DMS114 treated with DMSO at 0.1 percent for 48 hours (cell line): ENCODE results near the gene DCAF11.
A peak's percentile ranks its signal among the peaks of the same experiment; 100 is the strongest.

ENCODE experiments used
- DNase-seq: peaks from one replicate; lab custom pipeline; 2025; ENCODE audit not compliant: unreplicated experiment; lab: John Stamatoyannopoulos, UW

Gene DCAF11

GRCh38 chr14:24156840-24157239 lies 42.3 kb downstream of the DCAF11 start:
- no peak for DNase-seq

DNA sequence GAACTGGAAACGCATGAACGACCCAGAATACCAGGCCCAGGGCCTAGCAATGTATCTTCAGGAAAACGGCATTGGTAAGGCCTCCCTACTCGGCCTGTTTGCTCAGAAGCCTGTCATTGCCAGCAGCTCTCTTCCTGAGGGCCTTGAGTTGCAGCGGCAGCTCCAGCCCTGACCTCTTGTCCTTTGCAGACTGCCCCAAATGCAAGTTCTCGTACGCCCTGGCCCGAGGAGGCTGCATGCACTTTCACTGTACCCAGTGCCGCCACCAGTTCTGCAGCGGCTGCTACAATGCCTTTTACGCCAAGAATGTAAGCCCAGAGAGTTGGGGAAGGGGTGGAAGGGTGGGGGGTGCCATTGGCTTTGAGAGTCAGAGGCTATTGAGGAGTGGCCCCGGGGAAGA lies 42.8 kb downstream of the DCAF11 start:
- no peak for DNase-seq

DNA sequence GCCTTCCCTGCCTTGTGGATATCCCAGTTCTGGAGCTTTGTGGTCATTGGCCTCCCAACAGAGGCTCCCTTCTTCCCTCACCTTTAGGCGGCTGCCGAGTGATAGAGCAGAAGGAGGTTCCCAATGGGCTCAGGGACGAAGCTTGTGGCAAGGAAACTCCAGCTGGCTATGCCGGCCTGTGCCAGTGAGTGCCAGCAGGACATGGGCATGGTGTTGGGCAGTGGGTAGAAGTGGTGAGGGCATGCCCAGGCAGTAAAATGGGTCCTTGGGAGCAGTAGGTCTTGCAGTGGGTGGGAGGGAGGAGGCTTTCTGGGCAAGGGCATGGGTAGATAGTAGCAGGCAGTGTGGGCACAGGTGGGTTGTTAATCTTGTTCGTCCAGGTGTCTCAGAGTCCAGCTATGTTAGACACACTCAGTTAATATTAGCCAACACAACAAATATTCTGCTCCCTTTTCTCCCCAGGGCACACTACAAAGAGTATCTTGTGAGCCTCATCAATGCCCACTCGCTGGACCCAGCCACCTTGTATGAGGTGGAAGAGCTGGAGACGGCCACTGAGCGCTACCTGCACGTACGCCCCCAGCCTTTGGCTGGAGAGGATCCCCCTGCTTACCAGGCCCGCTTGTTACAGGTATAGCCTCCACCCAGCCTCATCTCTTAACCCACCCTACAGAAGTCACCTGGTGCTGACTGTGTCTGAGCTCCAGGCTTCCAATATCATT lies 45.4 kb downstream of the DCAF11 start:
- no peak for DNase-seq

GRCh38 chr14:24160499-24160849 lies 45.9 kb downstream of the DCAF11 start:
- DNase-seq: no peak

- peak; percentile 82 for DNase-seq
These were observed 46.5 kb downstream of the DCAF11 start, which contains the start of gene IRF9 for GRCh38 chr14:24160850-24161804. Gene IRF9 (plus strand): TSS chr14:24161265. CDS start chr14:24162145, 880 bp downstream.

DNA sequence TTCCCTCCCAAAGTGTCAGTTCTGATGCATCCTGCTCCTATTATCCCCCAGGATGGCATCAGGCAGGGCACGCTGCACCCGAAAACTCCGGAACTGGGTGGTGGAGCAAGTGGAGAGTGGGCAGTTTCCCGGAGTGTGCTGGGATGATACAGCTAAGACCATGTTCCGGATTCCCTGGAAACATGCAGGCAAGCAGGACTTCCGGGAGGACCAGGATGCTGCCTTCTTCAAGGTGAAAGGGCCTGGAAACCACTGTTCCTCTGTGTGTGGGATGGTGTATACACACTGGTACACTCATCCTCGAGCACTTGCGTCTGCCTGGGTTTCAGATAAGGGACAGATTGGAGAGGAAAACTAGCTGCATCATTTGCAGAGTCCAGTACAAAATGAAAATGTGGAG lies 47.5 kb downstream of the DCAF11 start:
- DNase-seq: no peak

DNA sequence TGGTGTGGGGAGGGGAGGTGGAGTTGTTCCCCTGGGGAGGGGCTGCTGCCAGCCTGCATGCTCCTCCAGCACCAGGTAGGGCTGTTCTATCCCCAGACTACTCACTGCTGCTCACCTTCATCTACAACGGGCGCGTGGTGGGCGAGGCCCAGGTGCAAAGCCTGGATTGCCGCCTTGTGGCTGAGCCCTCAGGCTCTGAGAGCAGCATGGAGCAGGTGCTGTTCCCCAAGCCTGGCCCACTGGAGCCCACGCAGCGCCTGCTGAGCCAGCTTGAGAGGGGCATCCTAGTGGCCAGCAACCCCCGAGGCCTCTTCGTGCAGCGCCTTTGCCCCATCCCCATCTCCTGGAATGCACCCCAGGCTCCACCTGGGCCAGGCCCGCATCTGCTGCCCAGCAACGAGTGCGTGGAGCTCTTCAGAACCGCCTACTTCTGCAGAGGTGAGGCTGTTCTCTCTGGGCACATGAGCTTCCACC lies 50.0 kb downstream of the DCAF11 start:
- no peak for DNase-seq

GRCh38 chr14:24165785-24166184 lies 51.2 kb downstream of the DCAF11 start:
- DNase-seq: no peak

GRCh38 chr14:24167469-24168114 lies 53.0 kb downstream of the DCAF11 start:
- no peak for DNase-seq

DNA sequence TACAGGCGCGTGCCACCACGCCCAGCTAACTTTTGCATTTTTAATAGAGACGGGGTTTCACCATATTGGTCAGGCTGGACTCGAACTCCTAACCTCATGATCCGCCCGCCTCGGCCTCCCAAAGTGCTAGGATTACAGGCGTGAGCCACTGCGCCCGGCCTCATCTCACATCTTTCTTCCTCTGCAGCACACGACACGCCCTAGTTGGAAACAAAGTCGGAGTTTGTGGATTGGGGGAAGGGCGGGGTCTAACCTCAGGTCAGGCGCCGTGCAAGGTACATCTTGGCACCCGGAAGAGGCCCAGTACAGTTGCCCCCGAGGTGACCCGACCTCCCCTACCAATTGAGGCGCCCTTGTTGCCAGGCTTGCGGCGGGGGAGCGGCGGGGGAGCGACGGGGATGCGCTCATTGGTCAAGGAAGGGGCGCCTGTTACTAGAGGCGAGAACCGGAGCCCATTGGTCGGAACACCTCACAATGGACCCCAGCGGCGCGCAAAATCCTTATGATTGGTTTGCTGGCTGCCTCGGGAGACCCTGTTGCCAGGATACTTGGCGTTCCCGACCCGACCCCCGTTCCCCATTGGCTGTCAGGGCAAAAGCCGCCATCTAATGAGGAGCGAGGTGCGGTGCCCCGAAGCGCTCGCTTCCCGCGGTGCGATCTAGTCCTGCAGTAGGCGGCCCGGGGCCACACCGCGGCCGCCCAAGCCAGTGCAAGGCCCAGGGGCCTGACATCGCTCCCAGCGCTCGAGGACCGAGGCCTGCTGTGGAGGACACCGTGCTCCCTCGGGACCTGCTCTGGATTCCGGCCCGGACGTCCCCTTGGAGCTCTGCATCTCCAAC lies 57.1 kb downstream of the DCAF11 start, which contains the start of gene REC8:
Gene REC8, plus strand, starts transcription at position 659 of the 839 bp plus-strand sequence. CDS start 473 bp downstream, outside the sequence.
- DNase-seq: no peak

GRCh38 chr14:24172261-24172860 lies 57.8 kb downstream of the DCAF11 start:
- DNase-seq: no peak

GRCh38 chr14:24172871-24173281 lies 58.3 kb downstream of the DCAF11 start:
- DNase-seq: no peak
